ENCODE results near the gene HOXD8.

HOXD8 gene

GRCh38 chr2:176103742-176104315 is 25.7 kb upstream of the HOXD8 start:
- no peak for DNase-seq

DNA sequence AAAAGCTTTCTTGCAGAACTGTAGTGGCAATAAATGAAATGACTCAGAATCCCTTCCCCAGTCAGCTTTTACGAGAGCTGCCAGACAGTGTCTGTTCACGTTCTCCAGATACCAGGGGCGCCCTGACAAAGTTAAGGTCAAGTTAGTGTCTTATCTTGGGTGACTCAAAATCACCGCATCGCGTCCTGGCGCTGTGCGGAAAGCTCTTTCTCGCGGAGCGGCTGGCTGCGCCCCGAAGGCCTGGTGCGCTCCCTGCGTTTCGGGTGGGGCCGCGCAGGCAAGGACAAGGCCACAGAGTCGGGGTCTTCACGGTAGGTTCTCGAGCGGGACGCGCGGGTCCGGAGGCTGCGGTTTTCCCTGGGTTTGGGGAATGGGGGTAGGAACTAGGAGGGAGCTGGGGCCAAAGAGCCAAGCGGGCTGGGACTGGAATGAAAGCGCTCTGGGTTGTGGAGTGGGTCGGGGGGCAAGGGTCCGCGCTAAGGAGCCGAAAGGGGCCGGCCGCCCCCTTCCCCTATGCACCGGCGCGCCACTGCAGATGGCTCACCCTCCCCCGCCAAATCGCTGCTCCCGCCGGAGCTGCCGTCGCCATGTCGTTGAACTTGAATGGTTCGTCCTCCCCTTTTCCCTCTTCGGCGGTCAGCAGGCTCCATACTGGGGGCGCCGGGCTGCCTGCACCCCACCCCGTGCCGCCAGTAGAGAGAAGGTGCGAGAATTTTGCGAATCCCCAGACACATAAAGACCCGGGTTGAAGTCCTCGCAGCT is 25.0 kb upstream of the HOXD8 start:
- no peak for DNase-seq

- DNase-seq, result no peak
Observed at GRCh38 chr2:176105078-176105729, 24.3 kb upstream of the HOXD8 start.

- no peak for DNase-seq
Observed at GRCh38 chr2:176105730-176106580, 23.6 kb upstream of the HOXD8 start.

- DNase-seq, result peak; percentile 38
Observed at GRCh38 chr2:176106581-176107539, 22.6 kb upstream of the HOXD8 start, which contains the start of gene HOXD11. TSS of gene HOXD11 (plus strand) at chr2:176107280. CDS start at chr2:176107356, 76 bp downstream.

DNA sequence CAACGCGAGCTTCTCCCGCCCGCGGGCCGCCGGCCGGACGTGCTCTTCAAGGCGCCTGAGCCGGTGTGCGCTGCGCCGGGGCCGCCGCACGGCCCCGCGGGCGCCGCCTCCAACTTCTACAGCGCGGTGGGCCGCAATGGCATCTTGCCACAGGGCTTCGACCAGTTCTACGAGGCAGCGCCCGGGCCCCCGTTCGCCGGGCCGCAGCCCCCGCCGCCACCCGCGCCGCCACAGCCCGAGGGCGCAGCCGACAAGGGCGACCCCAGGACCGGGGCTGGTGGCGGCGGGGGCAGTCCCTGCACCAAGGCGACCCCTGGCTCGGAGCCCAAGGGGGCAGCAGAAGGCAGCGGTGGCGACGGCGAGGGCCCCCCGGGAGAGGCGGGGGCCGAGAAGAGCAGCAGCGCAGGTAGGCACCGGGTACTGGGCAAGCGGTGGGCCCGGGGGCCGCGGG is 21.7 kb upstream of the HOXD8 start:
- DNase-seq, result no peak

DNA sequence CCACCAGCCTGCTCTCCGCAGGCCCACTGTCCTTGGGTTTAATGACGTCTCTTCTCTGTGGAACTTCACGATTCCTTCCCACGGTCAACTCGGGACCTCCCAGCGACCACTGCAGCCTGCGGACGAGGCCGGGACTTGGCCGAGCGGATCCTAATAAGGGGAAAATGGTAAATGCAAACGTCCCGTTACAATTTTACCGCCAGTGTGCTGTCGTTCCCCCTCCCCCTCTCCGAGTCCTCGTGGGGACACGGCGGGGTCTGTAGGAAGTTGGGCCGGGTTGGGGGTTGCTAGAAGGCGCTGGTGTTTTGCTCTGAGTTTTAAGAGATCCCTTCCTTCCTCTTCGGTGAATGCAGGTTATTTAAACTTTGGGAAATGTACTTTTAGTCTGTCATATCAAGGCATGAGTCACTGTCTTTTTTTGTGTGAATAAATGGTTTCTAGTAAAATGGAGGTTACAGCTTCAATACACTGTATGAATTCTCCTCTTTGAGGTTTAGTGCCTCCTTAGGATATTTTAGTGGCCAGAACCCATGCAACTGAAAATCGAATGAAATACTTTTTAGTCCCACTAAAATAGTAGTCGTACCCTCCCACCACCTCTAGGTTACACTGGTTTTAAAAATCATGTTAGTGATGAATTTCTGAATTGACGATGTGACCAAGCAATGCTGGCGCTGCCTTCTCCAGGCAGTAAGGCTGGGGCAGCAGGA is 20.2 kb upstream of the HOXD8 start:
- DNase-seq, result no peak

GRCh38 chr2:176109946-176110345 is 19.6 kb upstream of the HOXD8 start:
- DNase-seq, result no peak

- no peak for DNase-seq
Observed at GRCh38 chr2:176110415-176111308, 18.8 kb upstream of the HOXD8 start.

DNA sequence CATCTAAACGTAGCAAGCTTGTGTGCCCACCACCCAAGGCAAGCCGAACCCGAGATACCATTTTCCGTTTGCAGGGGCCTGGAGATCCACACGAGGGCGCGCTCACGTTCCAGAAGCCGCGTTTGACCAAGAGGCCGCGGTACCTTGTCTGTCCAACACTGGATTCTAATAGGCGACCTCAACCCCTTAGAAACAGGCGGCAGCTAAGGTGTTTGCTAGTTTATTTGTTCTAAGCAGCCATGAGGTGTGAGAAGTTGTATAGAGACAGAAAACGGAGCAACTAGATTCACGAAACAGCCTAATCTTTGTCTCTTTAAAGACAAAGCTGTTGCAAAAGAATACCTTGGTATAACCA is 18.2 kb upstream of the HOXD8 start:
- DNase-seq, result no peak

DNA sequence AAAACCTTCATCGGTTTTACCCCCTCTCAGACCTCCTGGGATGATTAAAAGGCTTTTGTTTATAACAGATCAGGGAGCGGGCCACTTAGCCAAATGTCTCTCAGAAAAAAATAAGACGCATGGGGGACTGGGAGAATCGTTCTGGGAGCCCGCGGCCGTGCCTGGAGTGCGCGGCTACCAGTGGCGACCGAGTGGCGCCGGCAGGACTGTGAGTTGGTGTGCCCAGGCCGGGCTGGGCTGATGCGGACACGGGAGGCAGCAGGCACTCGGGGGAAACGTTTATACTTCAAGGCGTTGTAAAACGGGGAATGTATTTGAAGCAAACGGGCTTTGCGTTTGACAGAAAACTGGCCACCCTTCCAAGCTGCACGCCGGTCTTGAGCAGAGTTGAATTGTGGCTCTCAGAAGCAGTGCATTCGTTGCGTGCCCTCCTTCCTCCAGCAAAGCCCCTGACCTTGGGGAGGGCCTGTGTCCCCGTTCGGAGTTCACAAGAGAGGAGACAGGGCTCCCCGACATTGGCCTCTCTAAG is 17.6 kb upstream of the HOXD8 start:
- DNase-seq, result no peak

DNA sequence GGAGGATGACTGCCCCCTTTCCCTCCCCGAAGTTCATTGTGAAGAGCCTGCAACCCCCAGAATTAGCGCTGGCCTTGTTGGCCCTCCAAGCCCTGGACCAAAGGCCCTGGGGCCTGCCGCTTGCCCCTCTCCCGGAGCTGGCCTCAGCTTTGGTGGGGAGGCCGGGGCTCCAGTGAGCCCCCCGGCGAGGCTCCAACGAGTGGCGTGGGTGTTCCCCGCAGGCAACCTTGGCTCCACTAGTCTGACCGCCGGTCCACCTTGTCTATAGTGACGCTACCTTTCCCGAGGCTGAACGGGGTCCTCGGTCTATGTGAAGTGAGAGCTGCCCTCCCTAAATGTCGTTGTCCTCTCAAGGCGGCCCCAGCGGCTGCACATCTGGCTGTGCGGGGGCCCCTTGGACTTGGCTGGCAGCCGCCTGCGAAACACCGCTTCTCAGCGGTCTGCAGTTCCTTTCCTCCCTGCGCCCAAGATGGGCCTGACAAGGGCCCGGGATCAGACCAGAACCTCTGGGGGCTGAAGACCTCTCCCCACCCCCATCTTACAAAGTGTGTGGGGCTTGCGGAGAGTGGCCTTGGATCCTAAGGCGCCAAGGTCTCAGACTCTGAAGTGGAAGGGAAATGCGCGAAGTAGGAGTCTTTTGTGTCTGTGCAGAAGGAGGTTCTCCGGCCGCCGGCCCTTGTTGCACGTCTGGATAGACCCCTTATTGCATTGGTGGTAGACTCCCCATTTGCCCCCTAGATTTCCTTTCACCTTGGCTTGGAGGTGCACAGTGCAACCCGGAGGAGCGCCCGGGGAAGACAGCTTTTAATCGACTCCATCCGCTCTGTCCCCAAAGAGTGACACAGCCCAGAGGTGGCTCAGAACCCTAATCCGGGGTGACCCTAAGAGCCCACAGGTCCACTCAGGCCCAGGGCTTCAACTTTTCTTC is 16.9 kb upstream of the HOXD8 start:
- DNase-seq, result no peak

DNA sequence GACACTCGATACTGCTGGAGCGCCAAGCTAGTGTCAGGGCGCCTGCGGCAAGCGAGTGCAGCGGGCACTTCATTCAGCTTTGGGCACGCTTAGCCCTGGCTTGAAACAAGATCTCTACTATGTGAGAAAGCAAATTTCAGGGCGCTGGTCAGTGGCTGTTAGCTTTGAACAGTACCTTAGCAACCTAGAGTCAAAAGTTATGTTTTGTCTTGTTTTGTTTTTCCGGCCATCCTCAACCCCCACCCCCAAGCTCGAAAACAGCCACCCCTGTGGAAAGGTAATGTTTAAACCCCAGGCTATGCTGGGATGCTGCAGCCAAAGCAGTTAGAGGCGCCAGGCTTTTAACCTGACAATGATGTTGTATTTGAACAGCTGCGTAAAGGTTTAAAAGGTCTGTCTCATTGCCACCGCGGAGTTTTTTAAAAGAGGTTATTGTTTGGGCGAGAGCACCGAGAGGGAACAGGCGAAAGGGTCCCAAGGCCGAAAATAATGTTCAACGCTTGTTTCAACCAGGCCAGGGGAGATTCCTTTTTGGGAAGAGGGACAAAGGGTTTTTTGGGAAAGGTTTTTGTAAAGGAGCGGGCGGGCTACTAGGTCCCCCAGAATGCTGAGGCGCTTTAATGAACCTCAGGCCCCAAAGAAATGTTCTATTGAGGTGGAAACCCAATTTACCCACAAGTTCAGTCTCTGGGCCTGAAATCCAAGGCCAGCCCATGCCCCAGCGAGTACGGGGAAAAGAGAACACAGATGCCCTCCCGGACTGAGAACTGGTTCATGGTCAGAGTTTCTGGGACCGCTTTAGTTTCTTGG is 15.2 kb upstream of the HOXD8 start:
- DNase-seq, result no peak

GRCh38 chr2:176114930-176115625 is 14.4 kb upstream of the HOXD8 start:
- DNase-seq, result no peak

DNA sequence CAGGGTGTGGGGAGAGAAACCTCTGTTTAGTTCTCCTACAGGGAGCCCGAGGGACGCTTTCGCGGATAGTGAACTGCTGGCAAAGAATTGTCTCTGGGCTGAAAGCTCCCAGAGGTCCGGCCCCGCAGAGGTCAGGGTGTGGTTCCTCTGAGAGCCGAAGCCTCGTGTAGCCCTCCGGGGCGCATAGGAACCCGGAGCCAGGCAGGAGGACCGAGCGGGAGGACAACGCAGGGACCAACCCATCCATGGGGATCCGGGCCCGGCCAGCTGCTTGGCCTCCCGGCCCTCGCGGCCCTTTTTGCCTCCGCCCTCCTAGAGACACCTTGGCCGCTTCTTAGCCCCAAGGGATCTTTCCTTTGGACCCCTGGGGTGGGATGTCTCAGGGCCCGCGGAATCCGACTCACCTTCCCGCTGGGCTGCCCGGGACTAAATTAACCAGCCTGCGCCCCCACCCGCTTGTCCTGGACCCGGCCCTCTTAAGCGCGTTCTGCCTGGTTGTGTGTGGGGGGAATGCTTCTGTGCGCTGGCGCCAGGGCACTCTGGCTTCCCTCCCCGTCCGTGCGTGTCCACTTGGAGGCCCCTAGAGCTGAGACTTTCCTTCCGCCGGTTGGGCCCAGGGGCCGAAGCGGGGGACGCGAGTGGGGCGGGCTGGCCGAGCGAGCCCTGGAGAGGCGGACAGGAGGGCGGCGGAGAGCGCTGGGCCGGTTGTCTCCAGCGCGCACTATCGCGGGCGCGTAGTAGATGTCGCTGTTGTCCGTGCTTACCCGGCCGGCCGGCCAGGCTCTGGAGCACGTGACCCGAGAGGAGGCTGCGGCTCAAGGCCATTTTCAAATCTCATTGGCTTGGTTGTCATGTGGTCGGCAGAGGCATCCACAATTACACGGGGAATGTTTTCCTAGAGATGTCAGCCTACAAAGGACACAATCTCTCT is 13.4 kb upstream of the HOXD8 start, which contains the start of gene HOXD10:
HOXD10 (plus strand) TSS at position 896 of the 931 bp plus-strand sequence. CDS start 56 bp downstream, outside the sequence.
- DNase-seq, result no peak

All from NCI-H1436 treated with DMSO at 0.1 percent for 48 hours (cell line).